ENCODE measurements around the gene THOC6.
"Not testable (repeated sequence)": the region's sequence is repeated elsewhere in the genome, so short reads cannot be mapped to it uniquely, and the experiment has no call there.

THOC6 gene

GRCh38 chr16:3075946-3076345 is 52.1 kb downstream of the THOC6 start:
- not testable (repeated sequence) for DNase-seq

GRCh38 chr16:3076577-3076976 is 52.7 kb downstream of the THOC6 start:
- no peak for DNase-seq
